GM21737 (cell line): Measurements from ENCODE around the gene CHD6.

Experiments used
- ATAC-seq: cut with Tn5 transposase; IDR thresholded peaks from one replicate; pipeline ENCODE4 v1.9.1; 2021; ENCODE audit warnings: mild to moderate bottlenecking, moderate library complexity; ENCODE audit not compliant: unreplicated experiment

CHD6 gene, protein sequence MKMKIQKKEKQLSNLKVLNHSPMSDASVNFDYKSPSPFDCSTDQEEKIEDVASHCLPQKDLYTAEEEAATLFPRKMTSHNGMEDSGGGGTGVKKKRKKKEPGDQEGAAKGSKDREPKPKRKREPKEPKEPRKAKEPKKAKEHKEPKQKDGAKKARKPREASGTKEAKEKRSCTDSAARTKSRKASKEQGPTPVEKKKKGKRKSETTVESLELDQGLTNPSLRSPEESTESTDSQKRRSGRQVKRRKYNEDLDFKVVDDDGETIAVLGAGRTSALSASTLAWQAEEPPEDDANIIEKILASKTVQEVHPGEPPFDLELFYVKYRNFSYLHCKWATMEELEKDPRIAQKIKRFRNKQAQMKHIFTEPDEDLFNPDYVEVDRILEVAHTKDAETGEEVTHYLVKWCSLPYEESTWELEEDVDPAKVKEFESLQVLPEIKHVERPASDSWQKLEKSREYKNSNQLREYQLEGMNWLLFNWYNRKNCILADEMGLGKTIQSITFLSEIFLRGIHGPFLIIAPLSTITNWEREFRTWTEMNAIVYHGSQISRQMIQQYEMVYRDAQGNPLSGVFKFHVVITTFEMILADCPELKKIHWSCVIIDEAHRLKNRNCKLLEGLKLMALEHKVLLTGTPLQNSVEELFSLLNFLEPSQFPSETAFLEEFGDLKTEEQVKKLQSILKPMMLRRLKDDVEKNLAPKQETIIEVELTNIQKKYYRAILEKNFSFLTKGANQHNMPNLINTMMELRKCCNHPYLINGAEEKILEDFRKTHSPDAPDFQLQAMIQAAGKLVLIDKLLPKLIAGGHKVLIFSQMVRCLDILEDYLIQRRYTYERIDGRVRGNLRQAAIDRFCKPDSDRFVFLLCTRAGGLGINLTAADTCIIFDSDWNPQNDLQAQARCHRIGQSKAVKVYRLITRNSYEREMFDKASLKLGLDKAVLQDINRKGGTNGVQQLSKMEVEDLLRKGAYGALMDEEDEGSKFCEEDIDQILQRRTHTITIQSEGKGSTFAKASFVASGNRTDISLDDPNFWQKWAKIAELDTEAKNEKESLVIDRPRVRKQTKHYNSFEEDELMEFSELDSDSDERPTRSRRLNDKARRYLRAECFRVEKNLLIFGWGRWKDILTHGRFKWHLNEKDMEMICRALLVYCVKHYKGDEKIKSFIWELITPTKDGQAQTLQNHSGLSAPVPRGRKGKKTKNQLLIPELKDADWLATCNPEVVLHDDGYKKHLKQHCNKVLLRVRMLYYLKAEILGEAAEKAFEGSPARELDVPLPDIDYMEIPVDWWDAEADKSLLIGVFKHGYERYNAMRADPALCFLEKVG (N-terminal part only)

DNA sequence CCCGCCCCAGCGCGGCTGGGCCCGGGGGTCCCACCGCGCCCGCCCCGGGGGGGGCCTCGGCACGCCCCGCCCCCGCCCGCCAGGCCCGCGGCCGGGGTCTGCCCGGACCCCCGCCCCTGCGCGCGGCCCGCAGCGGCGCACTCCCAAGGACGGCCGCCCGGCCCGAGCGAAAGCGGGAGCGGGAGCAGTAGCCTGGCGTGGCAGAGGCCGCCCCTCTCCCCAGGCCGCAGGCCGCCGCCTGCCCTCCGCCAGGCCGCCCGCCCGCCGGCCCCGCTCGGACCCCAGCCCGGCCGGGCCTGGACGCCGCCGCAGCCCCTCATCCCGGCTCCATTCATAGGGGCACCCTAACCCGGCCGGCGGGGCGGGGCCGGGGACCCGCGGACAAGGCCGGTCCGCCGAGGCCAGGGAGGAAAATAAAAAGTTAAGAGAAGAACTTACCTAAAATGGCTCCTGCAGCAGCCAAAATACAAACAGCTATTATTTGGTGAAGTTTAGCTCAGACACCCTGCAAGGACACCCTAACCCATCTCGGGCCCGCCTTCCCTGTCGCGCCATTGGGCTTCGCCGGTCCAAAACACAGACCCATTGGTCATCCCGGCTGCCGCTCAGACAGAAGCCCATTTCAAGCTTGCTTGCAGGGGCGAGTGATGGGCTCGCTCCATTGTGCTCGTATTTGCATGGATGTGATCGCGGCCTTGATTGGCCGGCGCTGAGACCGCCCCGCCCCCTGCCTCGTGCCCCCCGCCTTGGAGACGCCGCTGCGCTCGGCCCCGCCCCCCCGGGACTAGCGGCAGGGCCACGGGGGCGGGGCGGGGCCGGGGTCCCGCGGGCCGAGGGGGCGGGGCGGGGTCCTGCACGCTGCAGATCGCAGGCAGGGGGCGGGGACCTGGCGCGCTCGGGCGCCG, at the start of gene CHD6:
TSS of gene CHD6 (minus strand) at position 476 of the 905 bp plus-strand sequence. CDS start 67,040 bp downstream, outside the sequence.
- peak; percentile 97 for ATAC-seq

DNA sequence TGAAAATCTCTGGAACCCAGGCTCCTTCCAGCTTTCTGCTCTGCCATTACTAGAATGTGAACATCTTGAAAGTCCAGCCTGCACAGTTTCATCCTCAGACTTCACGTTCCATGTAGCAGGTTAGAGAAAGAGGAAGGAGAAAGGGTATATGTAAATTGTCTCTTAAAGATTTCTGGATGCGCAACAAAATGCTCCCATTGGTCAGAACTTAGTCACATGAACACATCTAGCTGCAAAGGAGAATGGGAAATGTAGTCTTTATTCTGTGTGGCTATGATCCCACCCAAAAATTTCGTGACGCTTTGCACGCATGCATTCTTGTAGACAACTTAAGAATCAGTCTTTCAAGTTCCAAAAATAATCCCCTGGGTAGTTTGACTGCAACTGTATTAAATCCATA, 46.4 kb upstream of the CHD6 start:
- no peak for ATAC-seq

DNA sequence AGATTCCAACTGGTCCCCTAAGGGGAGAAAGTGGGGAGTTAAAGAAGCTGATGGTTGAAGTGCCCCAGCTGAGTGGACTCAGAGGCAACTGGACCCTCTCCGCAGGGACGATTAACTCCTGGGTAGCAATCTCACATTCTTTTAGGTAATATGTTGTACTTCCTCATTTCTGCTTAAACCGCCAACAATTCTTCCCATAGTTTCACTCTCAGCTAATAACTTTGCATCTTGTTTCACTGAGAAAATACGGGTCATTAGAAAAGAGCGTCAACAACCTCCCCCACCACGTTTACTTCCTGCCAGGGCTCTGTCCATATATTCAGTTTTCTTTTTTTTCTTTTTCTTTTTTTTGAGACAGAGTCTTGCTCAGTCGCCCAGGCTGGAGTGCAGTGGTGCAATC, 39.5 kb upstream of the CHD6 start:
- no peak for ATAC-seq

DNA sequence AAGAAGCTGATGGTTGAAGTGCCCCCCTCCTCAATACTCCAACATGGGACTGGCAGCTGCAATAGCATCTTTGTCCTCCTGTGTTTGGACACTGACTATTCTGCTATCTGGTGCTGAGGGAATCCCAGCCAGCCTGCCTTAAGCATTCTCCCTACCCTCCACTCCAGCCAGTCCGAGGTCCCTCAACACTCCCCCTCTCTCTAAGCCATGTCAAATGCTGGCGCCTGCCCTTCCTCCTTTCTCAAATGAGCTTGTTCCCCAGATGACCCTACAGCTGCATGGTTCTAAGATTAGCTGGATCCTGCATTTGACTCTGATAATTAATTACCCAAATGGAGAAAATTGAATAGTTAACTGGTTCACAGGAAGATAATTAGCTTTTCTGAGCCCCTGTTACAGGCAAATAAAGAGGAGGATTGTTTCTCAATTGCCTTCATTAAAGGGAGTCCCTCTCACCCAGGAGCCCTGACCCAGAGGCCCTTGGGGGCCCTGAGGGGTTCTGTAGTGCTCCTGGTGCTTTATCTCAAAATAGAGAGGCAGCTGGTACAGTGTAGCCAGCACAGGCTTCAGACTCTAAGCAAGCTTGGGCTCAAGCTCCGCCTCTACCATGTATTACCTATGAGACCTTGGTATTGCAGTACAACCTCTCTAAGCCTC, 37.9 kb upstream of the CHD6 start:
- ATAC-seq: no peak

DNA sequence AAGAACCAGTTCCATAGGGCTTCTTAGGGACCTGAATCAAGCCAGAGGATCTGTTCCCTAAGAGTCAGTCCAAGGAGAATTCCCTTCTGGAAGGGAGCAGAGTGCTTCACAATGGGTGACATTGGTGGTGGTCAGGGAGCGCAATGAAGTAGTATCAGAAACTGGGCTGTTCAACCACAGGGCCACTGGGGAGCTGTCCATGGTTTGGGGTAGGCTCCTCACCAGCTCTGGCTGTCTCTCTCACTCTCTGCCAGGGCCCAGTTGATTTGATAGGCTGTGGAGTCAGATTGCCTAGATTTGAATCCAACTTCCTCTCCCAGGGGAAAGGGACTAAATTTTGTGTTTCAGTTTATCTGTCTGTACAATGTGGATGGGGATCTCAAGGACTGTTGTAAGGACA, 36.7 kb upstream of the CHD6 start:
- ATAC-seq: no peak

DNA sequence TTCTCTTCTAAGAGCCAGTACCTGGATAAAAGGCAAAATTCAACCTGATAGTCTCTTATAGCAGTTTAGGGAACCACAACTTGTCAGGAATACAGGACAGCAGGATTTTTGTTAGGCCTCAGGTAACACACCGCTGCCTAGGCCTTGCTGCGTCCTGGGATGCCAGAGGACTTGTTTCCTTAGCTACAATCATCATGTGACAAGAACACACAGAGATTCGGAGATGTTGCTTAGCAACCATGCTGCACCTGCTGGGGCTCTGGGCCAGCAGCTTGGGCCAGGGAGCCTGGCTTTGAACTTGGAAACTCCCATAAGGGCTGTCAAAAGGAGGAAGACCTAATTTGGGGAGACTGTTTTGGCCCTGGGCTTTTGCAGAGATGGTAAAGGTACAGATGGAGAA, 36.1 kb upstream of the CHD6 start:
- no peak for ATAC-seq

DNA sequence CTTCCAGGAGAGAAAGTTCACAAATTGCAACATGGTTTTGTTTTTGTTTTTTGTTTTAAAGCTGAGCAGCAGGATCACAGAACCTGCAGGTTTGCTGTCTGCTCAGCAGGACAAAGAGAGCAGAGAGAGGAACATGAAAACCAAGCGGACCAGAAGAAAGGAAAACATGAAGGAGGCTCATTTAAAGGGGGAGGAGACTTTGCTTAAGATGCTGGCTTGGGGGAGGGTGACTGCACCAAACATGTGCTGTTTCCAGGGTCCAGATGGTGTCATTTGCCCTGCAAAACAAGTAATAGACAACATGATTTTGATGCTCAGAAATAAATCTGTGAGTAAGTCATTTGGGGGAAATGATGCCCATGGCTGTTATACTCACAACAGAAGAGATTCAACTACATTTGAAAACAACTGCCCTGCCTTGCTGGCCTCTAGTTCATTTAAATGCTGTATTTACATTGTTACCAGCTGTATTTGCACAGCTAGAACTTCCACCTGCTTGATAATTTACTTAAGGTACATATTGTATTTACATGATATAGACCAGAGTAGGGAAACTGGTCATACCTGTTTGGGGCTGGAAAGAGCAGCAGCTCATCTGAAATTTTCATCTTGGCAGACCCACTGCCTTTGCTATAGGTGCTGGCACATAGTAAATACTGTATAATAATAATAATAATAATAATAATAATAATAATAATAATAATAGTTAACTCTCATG, 32.2 kb upstream of the CHD6 start:
- no peak for ATAC-seq

DNA sequence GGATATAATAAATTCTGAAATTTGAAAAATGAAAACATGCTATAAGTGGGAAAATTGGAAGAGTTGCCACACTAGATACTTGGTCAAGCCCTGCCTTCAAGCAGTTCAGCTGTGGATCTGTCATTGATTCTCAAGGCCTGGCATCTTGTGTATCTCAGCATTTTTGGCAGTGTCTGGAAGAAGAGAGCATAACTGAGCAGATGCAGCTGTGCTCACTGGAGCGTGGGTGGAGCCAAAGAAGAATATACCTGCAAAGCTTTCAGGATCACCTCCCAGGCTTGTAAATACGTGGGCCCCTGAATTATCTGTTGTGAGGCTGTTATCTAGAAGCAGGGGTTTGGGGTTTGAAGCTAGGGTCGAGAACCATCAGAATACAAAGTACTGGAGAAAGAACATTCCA, 31.3 kb upstream of the CHD6 start:
- ATAC-seq: no peak

DNA sequence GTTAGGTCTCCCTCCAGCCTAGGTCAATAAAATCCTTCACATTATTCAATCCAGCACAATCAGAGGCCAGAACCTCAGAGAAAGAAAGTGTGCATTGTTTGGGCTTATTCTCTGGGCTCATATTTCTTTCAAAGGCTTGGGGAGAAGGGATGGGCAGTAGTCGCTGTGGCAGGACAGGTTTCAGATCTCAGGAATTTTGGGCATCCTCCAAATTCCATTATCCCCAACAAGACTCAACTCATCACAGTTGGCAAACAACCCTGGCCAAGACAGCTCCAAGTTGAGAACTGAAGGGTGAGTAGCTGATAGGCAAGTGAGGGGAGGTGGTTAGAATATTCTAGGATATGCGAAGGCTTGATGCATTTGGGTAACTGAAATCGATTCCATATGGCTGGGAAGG, 27.2 kb upstream of the CHD6 start:
- no peak for ATAC-seq

DNA sequence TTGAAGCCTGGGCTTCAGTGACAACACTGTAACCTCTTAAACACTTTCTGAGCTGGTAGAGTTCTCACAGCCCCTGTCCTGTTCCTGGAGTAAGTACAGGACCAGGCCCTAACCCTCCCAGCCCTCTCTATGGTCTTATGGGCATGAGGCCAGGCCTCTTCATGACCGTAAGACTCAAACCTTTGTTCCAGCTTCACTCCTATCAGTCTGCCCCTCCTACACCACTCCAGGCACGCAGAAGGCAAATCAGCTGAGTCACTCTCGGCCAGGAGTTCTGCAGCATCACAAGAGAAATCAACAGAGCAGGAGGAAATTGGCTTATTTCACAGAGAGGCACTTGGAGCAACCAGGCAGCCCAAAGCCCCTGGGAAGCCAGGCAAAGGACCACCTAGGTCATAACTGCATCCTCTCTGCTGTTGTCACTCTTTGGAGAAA, 25.3 kb upstream of the CHD6 start:
- ATAC-seq: no peak

DNA sequence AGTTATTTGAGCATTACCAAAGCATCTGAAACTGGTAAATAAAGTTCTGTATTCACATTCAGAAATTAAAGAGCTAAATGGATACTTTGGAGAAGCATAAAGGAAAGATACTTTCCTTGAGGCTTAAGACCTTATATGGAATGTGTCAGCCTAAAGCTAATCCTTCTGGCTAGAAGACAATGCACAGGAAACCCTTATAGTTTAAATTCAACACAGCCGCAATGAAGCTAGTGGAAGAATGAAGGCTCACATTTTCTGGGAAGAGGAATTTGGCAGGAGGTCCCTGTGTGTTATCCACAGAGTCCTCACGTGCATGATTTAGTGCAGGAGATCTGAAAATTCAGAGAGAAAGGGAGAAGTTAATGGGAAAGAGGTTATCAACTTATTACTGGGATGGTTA, 21.5 kb upstream of the CHD6 start:
- ATAC-seq: no peak

DNA sequence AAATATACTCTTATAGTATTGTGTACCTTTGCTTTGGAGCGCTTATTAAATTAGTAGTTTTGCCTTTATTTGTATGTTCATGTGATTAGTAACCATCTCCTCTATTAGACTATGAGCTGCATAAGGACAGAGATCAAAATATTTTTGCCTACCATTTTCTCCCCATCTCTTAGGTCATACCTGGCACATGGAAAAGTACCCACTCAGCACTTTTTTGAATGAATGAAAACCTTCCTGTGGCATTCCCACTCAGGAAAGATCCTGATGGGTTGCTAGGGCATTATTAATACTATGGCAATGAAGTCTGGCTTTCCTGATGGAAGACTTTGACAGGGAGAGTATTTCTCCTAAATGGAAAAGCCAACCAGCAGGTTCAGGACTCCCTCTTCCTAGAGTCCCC, 20.3 kb upstream of the CHD6 start:
- ATAC-seq: no peak

DNA sequence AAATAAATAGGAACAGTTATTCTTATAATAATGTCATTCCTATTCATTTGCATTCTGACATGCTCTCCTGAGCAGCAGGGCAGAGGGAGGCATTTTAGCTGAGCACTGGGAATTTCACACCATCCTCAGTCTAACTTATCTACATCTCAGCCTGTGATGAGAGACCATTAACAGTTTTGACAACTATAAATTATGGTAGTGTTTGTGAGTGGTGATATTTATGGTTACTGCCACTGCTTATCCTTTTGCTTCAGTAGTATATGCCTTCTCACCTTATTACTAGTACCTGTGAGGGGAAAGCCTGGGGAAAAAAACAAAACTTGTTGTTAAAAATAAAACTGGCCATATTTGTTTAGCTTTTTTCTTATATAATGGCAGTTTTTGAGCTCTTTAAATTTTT, 17.0 kb upstream of the CHD6 start:
- no peak for ATAC-seq

DNA sequence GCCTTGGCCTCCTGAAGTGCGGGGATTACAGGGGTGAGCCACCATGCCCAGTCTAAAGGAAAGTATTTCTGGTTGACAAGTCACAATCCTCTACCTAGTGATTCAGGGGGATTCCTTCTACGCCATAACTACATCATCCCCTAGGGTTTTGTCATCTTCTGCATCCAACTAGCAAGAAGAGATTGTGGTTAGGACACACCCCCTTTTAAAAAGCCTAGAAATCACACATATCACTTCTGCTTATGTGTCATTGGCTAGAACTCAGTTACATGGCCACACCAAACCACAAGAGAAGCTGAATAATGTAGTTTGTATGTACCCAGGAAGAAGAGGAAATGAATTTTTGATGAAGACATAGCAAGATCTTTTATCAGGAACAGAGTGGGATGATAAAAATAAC, 14.7 kb upstream of the CHD6 start:
- ATAC-seq: no peak

DNA sequence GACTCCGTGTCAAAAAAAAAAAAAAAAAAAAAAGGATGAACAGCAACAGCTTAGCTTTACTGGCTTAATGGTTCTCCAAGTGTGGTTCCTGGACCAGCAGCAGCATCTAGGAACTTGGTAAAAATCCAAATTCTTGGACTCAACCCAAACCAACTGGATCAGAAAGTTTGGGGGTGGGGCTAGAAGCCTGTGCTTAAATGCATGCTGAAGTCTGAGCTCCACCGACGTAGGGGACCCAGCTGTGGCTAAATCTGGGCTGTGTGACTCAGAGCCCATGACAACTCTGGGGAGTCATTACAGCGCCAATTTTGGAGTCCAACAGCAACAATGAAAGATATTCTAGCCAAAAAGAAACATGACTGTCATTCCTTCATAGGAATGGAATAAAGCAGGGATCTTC, 13.6 kb upstream of the CHD6 start:
- no peak for ATAC-seq

DNA sequence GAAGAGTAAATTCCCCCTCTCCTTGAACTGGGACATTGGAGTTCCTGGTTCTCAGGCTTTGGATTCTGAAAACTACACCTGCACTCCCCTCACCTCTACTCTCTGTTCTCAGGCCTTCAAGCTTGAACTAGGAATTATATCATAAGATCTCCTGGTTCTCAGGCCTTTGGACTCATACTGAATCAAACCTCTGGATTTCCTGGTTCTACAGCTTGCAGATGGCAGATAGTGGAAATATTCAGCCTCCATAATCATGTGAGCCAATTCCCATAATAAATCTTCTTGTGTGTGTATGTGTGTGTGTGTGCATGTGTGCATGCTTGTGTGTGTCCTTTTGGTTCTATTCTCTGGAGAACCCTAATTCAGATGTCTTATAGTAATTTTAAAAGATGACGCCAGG, 12.7 kb upstream of the CHD6 start:
- ATAC-seq: no peak

DNA sequence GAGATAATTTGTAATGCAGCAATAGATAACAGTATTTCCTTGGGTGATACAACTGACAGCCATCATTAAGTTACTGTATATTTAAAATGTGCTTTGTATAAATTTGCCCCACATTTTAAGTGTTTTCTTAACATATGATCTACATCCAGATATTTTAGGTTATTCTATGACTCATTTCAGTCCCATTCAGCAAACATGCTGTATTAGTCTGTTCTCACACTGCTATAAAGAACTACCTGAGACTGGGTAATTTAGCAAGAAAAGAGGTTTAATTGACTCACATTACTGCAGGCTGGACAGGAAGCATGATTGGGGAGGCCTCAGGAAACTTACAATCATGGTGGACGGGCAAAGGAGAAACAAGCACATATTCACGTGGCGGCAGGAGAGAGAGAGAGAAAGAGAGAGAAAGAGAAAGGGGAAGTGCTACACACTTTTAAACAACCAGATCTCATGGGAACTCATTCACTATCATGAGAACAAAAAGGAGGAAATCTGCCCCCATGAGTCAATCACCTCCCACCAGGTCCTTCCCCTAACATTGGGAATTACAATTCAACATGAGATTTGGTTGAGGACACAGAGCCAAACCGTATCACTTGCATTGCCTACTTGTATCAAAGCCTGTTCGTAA, 9.6 kb upstream of the CHD6 start:
- ATAC-seq: no peak

DNA sequence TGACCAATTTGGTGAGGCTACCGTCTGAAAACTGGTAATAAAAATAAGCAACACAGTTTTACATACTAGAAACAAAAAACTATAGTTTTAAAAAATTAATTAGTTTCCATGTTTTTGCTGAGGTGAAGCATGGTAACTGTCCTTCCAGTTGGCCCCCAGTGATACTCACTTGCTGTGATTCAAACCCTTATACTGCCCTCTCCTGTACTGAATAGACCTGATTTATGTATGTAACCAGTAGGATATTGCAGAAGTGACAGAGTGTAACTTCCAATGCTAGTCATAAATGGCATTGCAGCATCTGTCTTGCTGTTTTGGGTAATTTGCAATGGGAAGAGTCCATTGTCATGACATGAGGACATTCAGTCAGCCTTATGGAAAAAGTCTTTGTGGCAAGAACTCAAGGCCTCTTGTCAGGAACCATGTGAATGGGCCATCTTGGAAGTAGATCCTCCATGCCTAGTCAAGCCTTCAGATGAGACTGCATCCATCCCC, 8.9 kb upstream of the CHD6 start:
- ATAC-seq: no peak
